HG02981 (cell line): Measurements from ENCODE around the gene STAT5B.
"Not testable (repeated sequence)": the region's sequence is repeated elsewhere in the genome, so short reads cannot be mapped to it uniquely, and the experiment has no call there.

Experiments used
- ATAC-seq: cut with Tn5 transposase; IDR thresholded peaks from one replicate; pipeline ENCODE4 v1.9.1; 2021; ENCODE audit warnings: mild to moderate bottlenecking, moderate library complexity; ENCODE audit not compliant: unreplicated experiment

STAT5B gene

GRCh38 chr17:42198897-42199296, 77.3 kb downstream of the STAT5B start:
- no peak for ATAC-seq

GRCh38 chr17:42197564-42198156, 78.5 kb downstream of the STAT5B start:
- no peak for ATAC-seq

DNA sequence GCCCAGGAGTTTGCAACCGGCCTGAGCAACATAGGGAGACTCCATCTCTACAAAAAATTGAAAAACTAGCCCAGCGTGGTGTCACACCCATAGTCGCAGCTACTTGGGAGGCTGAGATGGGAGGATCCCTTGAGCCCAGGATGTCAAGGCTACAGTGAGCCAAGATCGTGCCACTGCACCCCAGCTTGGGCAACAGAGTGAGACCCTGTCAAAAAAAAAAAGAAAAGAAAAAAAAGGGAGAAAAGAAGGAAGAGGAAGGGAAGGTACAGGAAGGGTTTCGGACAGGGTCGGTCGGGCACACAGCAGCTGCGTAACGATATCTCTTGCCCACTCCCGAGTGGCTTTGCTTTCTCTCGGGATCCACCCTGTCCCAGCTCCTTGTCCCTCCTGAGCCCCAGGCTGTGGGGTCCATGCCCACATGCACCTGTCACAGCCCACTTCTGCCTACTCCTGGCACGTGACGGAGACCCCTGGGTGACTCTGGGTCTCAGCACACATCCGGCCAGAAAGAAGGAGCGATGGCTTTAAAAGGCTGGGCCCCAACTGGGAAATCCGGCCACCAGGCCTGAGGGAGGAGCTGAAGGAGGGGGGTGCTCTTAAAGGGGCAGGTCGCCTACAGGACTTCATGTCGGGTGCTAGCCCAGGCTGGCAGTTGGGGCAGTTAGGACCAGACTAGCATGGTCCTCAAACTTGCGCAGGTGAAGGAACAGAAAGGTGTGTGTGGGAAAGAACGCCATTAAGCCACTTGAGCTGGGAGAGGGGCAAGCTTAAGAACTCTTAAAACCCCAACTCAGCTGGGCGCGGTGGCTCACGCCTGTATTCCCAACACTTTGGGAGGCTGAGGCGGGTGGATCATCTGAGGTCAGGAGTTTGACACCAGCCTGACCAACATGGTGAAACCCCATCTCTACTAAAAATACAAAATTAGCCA, 82.0 kb downstream of the STAT5B start, which contains the start of gene GHDC:
Gene GHDC (minus strand): TSS at position 526 of the 931 bp plus-strand sequence. CDS start 913 bp downstream, outside the sequence.
- peak; percentile 86 for ATAC-seq

- no peak for ATAC-seq
Observed at GRCh38 chr17:42193216-42193968, 82.8 kb downstream of the STAT5B start.

- ATAC-seq = no peak
Observed at GRCh38 chr17:42192189-42193126, 83.7 kb downstream of the STAT5B start.

- no peak for ATAC-seq
Observed at GRCh38 chr17:42191275-42191608, 84.9 kb downstream of the STAT5B start.

GRCh38 chr17:42190491-42191274, 85.5 kb downstream of the STAT5B start:
- ATAC-seq = no peak

DNA sequence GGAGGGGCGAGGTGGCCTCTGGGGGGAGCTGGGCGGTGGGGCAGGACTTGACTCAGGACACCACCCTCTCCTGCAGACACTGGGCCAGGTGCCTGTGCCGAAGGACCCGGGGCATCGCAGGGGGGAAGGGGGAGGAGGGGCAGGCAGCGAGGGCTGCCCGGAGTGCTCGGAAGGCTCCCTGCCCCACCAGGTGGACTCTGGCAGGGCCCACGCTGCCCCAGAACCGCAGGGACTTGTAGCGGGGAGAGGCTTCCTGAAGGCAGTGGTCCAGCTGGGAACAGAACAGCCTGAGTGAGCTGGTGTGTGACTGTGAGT, 86.6 kb downstream of the STAT5B start:
- no peak for ATAC-seq

DNA sequence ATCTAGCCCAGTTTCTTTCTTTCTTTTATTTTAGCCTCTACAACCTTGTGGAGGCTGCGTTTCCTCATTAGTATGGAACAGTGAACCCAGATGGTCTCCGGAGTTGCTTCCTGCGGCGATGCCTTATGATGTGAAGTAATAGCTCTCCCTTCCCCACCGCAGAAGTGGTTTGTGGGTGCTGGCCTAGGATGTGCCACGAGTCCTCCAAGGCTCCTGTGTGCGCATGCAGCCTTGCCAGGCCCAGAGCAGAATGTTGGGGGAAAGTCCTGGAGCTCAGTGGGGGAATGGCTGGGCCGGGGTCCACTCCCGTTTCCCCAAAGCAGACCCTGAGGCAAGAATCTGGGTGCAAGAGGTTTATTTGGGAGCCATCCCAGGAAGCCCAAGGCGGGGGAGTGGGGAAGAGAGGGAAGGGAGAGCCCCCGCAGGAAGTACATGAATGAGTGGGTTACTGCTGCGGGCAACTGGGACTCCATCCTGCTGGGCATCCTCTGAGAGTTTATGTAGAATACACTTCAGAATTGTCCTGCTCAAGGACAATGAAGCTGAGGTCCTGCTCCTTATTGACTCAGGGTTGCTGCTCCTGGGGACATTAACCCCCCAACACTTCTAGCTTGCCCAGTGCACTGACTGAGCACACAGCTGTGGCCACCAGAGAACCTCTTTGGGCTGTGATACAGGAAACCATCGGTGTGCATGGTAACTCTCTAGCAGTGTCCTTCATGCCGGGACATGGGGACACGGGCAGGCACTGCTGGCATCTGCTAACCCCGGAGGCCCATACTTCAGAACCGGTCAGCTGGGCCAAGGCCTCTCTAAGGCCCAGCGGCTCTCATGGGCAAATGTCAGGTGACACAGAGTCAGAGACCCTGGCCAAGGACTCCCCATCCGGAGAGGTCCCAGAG, 87.2 kb downstream of the STAT5B start:
- ATAC-seq = no peak

DNA sequence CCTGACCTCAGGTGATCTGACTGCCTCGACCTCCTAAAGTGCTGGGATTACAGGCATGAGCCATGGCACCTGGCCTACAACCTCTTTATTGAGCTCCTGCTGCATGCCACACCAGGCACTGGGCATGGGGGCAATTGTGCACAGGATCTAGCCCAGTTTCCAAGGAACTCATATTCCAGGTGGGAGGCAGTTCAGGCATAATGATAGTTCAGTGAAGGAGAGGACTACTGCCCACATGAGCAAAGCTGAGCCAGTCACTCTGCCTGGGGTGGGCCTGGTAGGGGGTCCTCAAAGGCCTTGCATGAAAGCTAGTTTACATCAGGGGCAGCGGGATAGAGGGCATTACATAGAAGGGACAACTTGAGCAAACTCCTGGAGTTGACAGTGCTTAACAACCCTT, 88.4 kb downstream of the STAT5B start:
- no peak for ATAC-seq

DNA sequence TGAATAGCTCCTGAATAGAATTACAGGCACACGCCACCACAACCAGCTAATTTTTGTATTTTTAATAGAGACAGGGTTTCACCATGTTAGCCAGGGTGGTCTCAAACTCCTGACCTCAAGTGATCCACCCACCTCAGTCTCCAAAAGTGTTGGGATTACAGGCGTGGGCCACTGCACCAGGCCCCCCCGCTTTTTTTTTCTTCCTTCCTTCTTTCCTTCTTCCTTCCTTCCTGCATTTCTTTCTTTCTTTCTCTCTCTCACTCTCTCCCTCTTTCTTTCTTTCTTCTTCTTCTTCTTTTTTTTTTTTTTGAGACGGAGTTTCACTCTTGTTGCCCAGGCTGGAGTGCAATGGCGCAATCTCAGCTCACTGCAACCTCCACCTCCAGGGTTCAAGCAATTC, 90.0 kb downstream of the STAT5B start:
- not testable (repeated sequence) for ATAC-seq

DNA sequence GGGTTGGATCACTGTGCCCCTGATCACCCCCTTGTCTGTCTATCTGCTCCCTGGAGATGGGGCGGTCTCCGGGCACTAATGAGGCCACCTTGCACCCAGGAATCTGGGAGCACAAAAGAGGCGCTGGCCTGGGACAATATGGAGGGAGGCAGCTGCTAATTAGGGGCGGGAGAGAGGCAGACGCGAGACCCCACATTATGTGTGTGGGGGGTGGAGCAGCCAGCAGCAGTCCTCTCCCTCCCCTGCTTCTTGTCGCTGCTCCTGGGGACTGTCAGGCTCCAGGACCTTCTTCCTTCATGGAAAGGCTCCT, 90.6 kb downstream of the STAT5B start:
- no peak for ATAC-seq

DNA sequence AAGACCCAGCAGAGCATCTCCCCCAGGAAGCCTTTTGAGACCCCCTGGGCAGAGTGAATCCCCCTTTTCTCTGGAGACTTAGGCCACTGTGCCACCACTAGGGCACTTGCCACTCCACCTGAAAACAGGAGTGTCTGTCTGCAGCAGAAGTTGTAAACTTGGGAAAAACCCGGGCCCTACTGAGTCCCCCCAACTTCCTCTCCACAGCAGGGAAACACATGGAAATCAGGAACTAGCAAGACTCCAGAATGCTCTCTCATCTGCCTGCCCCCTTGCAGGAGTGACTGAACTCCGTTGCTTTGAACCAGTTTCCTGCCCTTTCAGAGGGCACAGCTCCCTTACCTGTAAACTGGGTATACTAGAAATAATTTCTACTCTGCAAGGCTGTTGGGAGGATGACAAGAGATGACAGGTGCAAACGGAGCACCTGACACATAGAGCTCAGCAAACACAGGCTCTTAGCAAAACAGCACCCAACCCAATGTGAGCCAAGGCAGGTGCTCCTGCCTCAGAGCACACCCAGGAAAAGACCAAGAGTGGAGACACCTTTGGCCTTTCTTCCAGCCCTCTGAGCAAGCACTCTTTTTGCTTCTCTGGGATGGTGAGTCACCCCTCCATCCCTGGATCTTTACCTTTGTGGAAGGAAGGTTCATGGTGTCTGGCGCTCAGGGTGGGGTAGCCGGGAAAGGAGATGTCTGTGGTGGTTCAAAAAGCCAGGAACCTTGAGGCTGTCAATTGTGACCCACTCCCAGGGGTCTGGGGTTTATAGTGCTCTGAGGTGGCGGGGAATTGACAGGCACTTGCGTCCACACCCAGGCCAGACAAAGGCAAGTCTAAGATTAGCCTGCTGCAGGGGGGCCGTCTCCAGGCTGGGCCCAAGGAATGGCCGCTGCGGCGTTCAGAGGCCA, 91.2 kb downstream of the STAT5B start, which contains the start of gene HCRT:
Gene HCRT (minus strand): TSS at position 740 of the 908 bp plus-strand sequence. CDS start 87 bp downstream, at position 653.
- ATAC-seq = no peak

GRCh38 chr17:42183741-42184711, 92.2 kb downstream of the STAT5B start:
- peak; percentile 55 for ATAC-seq

DNA sequence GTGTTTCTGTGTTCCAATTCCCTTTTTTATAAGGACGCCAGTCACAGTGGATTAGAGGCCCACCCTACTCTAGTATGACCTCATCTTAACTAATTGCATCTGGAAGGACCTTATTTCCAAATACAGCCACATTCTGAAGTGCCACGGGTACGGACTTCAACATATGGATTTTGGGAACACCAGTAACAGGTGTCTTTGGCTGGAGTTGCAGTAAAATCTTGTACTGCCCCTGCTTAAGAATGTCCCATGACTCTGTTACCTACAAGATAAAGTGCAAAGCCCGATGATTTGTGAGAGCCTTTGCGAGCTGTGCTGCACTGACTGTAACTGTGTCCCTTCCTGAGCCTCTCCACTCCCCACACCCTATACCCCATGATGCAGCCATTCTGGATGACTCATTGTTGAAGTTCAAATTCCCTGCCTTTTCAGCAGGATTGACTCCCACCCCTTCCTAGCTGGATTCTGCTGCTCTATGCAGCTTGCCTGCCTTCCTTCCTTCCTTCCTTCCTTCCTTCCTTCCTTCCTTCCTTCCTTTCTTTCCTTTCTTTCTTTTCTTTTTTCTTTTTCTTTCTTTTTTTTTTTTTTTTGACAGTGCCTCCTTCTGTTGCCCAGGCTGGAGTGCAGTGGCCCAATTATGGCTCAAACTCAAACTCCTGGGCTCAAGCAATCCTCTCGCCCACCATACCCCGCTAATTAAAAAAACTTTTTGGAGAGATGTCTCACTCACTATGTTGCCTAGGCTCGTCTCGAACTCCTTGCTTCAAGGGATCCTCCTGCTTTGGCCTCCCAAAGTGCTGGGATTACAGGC, 93.1 kb downstream of the STAT5B start:
- no peak for ATAC-seq

DNA sequence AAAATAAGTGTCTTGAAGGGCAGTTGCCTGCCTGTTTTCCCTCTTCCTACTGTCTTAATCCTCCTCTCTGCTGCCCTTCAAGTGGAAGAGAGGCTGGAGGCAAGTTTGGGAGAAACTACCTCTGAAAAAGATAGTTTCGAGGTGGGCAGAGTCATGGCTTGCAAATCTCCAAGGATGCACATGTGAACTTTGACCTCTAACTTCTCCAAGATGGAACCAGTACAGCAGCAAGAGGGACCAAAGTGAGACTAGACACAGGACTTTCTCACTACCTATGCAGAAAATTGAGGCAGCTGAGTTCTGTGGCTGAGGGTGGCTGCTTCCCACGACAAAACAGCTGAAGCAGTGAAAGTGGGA, 94.4 kb downstream of the STAT5B start:
- no peak for ATAC-seq
